H1 (cell line): ENCODE data around the gene EPHB1. TPM values are rescaled to one million over a fixed set of nuclear protein-coding genes. Genes with fewer than 3 reads are reported as not detected.

Source experiments
- CTCF ChIA-PET: fragments of 300-600 bp; sonication (Branson Sonifier 250); formaldehyde crosslinking; loops from one replicate; lab custom pipeline; 2021; ENCODE audit not compliant: partially characterized antibody; lab: Charles Lee
- POLR2A ChIA-PET: fragments of 300-600 bp; sonication (Branson Sonifier 250); formaldehyde crosslinking; loops from one replicate; lab custom pipeline; 2021; ENCODE audit warnings: inconsistent platforms; ENCODE audit not compliant: partially characterized antibody; lab: Charles Lee
- DNase-seq, 2 experiments: peaks; one replicate each; pipeline versions ENCODE4 v3.0.0 to v3.0.0-alpha.2; 2010 to 2022; ENCODE audit warnings: low spot score in 2 of 2, low read depth in 1 of 2, mixed read lengths in 1 of 2
- FAIRE-seq: peaks from 2 replicates; lab custom pipeline; 2011; peaks lifted over from hg19 to GRCh38; lab: Jason Lieb, UNC
- H2AFZ ChIP-seq: 2 replicates; pipeline ENCODE4 v1.8.1; 2012; ENCODE audit warnings: low read length, inconsistent platforms
- H2AK5ac ChIP-seq: 2 replicates; pipeline ENCODE4 v1.6.1; 2013; ENCODE audit warnings: low read depth, low read length
- H2BK120ac ChIP-seq: replicated peaks from 2 replicates; pipeline ENCODE3; 2013; ENCODE audit warnings: low read depth, low read length, inconsistent platforms
- H2BK12ac ChIP-seq: 2 replicates; pipeline ENCODE4 v1.6.1; 2013; ENCODE audit warnings: low read depth, low read length
- H2BK15ac ChIP-seq: 2 replicates; pipeline ENCODE4 v1.6.1; 2013; ENCODE audit warnings: low read length
- H2BK20ac ChIP-seq: 2 replicates; pipeline ENCODE4 v1.6.1; 2013; ENCODE audit warnings: low read length
- H2BK5ac ChIP-seq: 2 replicates; pipeline ENCODE4 v1.6.1; 2013; ENCODE audit warnings: low read depth, low read length
- H3K14ac ChIP-seq: 2 replicates; pipeline ENCODE4 v1.6.1; 2013; ENCODE audit warnings: inconsistent platforms; ENCODE audit not compliant: insufficient read length
- H3K18ac ChIP-seq: 2 replicates; pipeline ENCODE4 v1.6.1; 2013; ENCODE audit warnings: low read length; ENCODE audit errors: extremely low read depth
- H3K23ac ChIP-seq: 2 replicates; pipeline ENCODE4 v1.6.1; 2013; ENCODE audit warnings: inconsistent platforms; ENCODE audit not compliant: insufficient read length
- H3K23me2 ChIP-seq: 2 replicates; pipeline ENCODE4 v1.6.1; 2013; ENCODE audit warnings: low read depth, low read length
- H3K27ac ChIP-seq: 2 replicates; pipeline ENCODE4 v1.6.1; 2011; ENCODE audit warnings: low read depth, low read length, inconsistent platforms
- H3K27me3 ChIP-seq, 4 experiments: replicated peaks in 1 of 4; 1 replicate in 1 of 4; 2 replicates in 3 of 4; pipeline versions ENCODE4 v1.6.1 to v1.8.1; 2011 to 2013; ENCODE audit warnings: low read length in 3 of 4, mild to moderate bottlenecking in 3 of 4, inconsistent platforms in 2 of 4, mixed read lengths in 2 of 4, moderate library complexity in 1 of 4; ENCODE audit not compliant: control insufficient read depth in 3 of 4, insufficient read depth in 3 of 4; ENCODE audit errors: extremely low read depth in 1 of 4
- H3K36me3 ChIP-seq, 4 experiments: 2 replicates each; pipeline versions ENCODE4 v1.6.1 to v1.8.1; 2011 to 2013; ENCODE audit warnings: mild to moderate bottlenecking in 4 of 4, low read length in 3 of 4, moderate library complexity in 2 of 4, control low read depth in 1 of 4, inconsistent platforms in 1 of 4; ENCODE audit not compliant: insufficient read depth in 4 of 4, control insufficient read depth in 2 of 4
- H3K4ac ChIP-seq: replicated peaks from 2 replicates; pipeline ENCODE3; 2013; ENCODE audit warnings: low read length, low read depth, mixed read lengths, inconsistent platforms; ENCODE audit not compliant: insufficient read length
- H3K4me1 ChIP-seq, 4 experiments: replicated peaks in 1 of 4; 1 replicate in 1 of 4; 2 replicates in 3 of 4; pipeline versions ENCODE4 v1.6.1 to v1.8.1; 2011 to 2013; ENCODE audit warnings: low read length in 3 of 4, inconsistent platforms in 2 of 4, mixed read lengths in 1 of 4; ENCODE audit not compliant: insufficient read depth in 4 of 4, control insufficient read depth in 3 of 4
- H3K4me2 ChIP-seq, 2 experiments: 2 replicates each; pipeline versions ENCODE4 v1.6.1 to v1.8.1; 2011 to 2013; ENCODE audit warnings: low read depth in 2 of 2, low read length in 2 of 2, control low read depth in 1 of 2, inconsistent platforms in 1 of 2, mild to moderate bottlenecking in 1 of 2; ENCODE audit not compliant: insufficient read depth in 1 of 2
- H3K4me3 ChIP-seq, 4 experiments: fragments of 200-600, 300-600 bp in 1 of 4; sonication (generic), shearing (Covaris generic), sonication (Bioruptor Twin) in 1 of 4; 2 replicates each; pipeline versions ENCODE4 v1.5.1 to v1.8.1; 2011 to 2016; ENCODE audit warnings: low read length in 4 of 4, low read depth in 3 of 4, control low read depth in 2 of 4, inconsistent platforms in 2 of 4, mild to moderate bottlenecking in 2 of 4, mixed read lengths in 1 of 4, moderate library complexity in 1 of 4; ENCODE audit not compliant: insufficient read depth in 2 of 4; ENCODE audit errors: extremely low read depth in 1 of 4
- H3K56ac ChIP-seq: replicated peaks from 2 replicates; pipeline ENCODE3; 2013; ENCODE audit warnings: low read depth, mild to moderate bottlenecking, mixed read lengths, low read length, inconsistent platforms; ENCODE audit not compliant: insufficient read length
- H3K79me1 ChIP-seq: 2 replicates; pipeline ENCODE4 v1.6.1; 2013; ENCODE audit warnings: low read depth, low read length, control low read depth
- H3K79me2 ChIP-seq, 2 experiments: 2 replicates each; pipeline versions ENCODE4 v1.6.1 to v1.8.1; 2012 to 2013; ENCODE audit warnings: low read length in 2 of 2, mild to moderate bottlenecking in 2 of 2, inconsistent platforms in 1 of 2; ENCODE audit not compliant: insufficient read depth in 2 of 2, control insufficient read depth in 1 of 2
- H3K9ac ChIP-seq, 4 experiments: replicated peaks in 1 of 4; 1 replicate in 1 of 4; 2 replicates in 3 of 4; pipeline versions ENCODE4 v1.6.1 to v1.8.1; 2011 to 2013; ENCODE audit warnings: low read depth in 3 of 4, low read length in 3 of 4, control low read depth in 2 of 4, mild to moderate bottlenecking in 2 of 4, moderate library complexity in 2 of 4, inconsistent platforms in 1 of 4; ENCODE audit errors: extremely low read depth in 1 of 4
- H3K9me3 ChIP-seq, 2 experiments: 2 replicates each; pipeline versions ENCODE4 v1.6.1 to v1.8.1; 2012 to 2013; ENCODE audit warnings: mild to moderate bottlenecking in 2 of 2, moderate library complexity in 2 of 2, control low read depth in 1 of 2, inconsistent platforms in 1 of 2, low read depth in 1 of 2, low read length in 1 of 2, mixed read lengths in 1 of 2; ENCODE audit not compliant: insufficient read depth in 2 of 2
- H4K20me1 ChIP-seq, 2 experiments: replicated peaks in 1 of 2; 2 replicates each; pipeline versions ENCODE3 to v1.8.1; 2011 to 2013; ENCODE audit warnings: inconsistent platforms in 2 of 2, low read length in 2 of 2, mild to moderate bottlenecking in 1 of 2; ENCODE audit not compliant: insufficient read depth in 2 of 2, control insufficient read depth in 1 of 2
- H4K5ac ChIP-seq: 2 replicates; pipeline ENCODE4 v1.6.1; 2013; ENCODE audit warnings: low read length, low read depth, mixed read lengths, inconsistent platforms; ENCODE audit not compliant: insufficient read length
- H4K8ac ChIP-seq: 2 replicates; pipeline ENCODE4 v1.8.0; 2013; ENCODE audit warnings: mild to moderate bottlenecking, moderate library complexity, low read length, inconsistent platforms; ENCODE audit not compliant: insufficient read depth; ENCODE audit errors: extremely low read depth
- H4K91ac ChIP-seq: replicated peaks from 2 replicates; pipeline ENCODE3; 2013; ENCODE audit warnings: low read length, mixed read lengths, inconsistent platforms; ENCODE audit not compliant: insufficient read length
- BACH1 ChIP-seq: IDR thresholded peaks from 2 replicates; pipeline ENCODE4 v1.6.1; 2012; ENCODE audit warnings: low read length, improper control_type of control experiment
- CHD1 ChIP-seq: IDR thresholded peaks from 2 replicates; pipeline ENCODE4 v1.6.1; 2012; ENCODE audit warnings: low read depth, low read length, improper control_type of control experiment
- HDAC2 ChIP-seq, 2 experiments: fragments of 300-600 bp in 1 of 2; sonication (generic) in 1 of 2; IDR thresholded peaks; 2 replicates each; pipeline ENCODE4 v1.6.1; 2011 to 2012; ENCODE audit warnings: low read depth in 2 of 2, low read length in 2 of 2, mild to moderate bottlenecking in 2 of 2, moderate library complexity in 2 of 2, borderline replicate concordance in 1 of 2, inconsistent platforms in 1 of 2
- HDAC6 ChIP-seq: IDR thresholded peaks from one replicate; pipeline ENCODE4 v1.7.1; 2012; ENCODE audit warnings: low read depth, mild to moderate bottlenecking, inconsistent platforms, low read length, moderate library complexity
- KDM5A ChIP-seq: fragments of 200-600 bp; IDR thresholded peaks from 2 replicates; pipeline ENCODE4 v1.7.1; 2012; ENCODE audit warnings: mild to moderate bottlenecking, low read length, inconsistent platforms, mixed read lengths
- MAX ChIP-seq: IDR thresholded peaks from 2 replicates; pipeline ENCODE4 v1.6.1; 2012; ENCODE audit warnings: inconsistent platforms
- SP4 ChIP-seq: IDR thresholded peaks from 2 replicates; pipeline ENCODE4 v1.6.1; 2012; ENCODE audit warnings: low read length, inconsistent platforms
- SUZ12 ChIP-seq: fragments of 200-600 bp; sonication (generic); IDR thresholded peaks from 2 replicates; pipeline ENCODE4 v1.6.1; 2012; ENCODE audit warnings: mild to moderate bottlenecking, inconsistent platforms, low read length, moderate library complexity, mixed read lengths
- WGBS, 2 experiments: shearing (Covaris generic) in 1 of 2; methylation state at CpG; one replicate each; pipeline versions ENCODE4 v1.1.6 to v1.1.7; 2013 to 2015; ENCODE audit warnings: low lambda C conversion rate in 2 of 2, mixed read lengths in 2 of 2, inconsistent platforms in 1 of 2, low coverage in 1 of 2, missing lambda C conversion rate in 1 of 2; ENCODE audit not compliant: insufficient replicate concordance in 2 of 2, insufficient coverage in 1 of 2, insufficient read length in 1 of 2; ENCODE audit errors: extremely low coverage in 1 of 2, missing lambda C conversion rate in 1 of 2; 5-methylcytosine and 5-hydroxymethylcytosine counted together
- polyA plus RNA-seq, 7 experiments: library from polyadenylated mRNA; depleted of rRNA in 3 of 7; stranded (reverse) in 5 of 7; unstranded in 2 of 7; fragments of >200 nt in 5 of 7; fragments of 200-250 nt in 2 of 7; gene quantifications; 1 replicate in 5 of 7; 2 replicates in 1 of 7; 4 replicates in 1 of 7; pipeline versions ENCODE4 v1.2.1 to v1.2.3, GENCODE V29; 2011 to 2013; ENCODE audit warnings: missing spikeins in 2 of 7, mixed read lengths in 2 of 7
- total RNA-seq: library from RNA; stranded (reverse); fragmentation: NEBNext Ultra II Directional; extraction: Animal tissue kit (Norgen Biotek cat#: 25700); gene quantifications from 2 replicates; pipeline ENCODE4 v1.2.1, GENCODE V29; 2021

Gene EPHB1
- total and polyA plus RNA-seq, 2 of the 8 experiments (the other 6 are each of a cell fraction or from before 2014, with no cell fraction given), result 3.5 to 5.9 TPM

DNA sequence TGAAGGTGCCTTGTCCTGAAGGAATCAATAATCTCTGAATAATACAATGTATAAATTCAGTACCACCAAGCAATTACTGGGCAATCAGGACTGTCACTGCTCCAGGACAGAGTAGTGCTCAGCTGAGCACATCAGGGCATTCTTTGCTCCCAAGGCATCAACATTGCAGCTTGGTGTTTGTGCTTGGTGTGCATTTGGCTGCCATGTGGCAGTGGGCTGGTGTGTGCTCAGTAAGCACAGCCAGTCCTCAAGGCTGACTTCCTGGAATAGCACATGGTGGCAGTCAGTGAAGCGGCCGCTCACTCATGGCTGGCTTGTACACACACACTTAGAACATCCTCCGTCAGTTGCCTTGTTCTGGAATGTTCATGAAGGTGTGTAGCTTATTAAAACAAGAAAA, 217.0 kb downstream of the EPHB1 start:
- no peak overlapping the region for H4K91ac ChIP-seq
- 91% methylated on average over 3 of the region's 3 CpGs; no CpG with 5 or more reads in 1 of the 2 experiments for WGBS, 2 experiments
- H3K23me2 ChIP-seq, result no peaks in the 10 kb centered on the region
- H3K9ac ChIP-seq, result no peak overlapping the region
- H2BK120ac ChIP-seq, result no peak overlapping the region
- no peaks in the 10 kb centered on the region for H3K9me3 ChIP-seq
- H2BK5ac ChIP-seq, result no peak overlapping the region
- DNase-seq (no peak), FAIRE-seq (no peak)
- no peak overlapping the region for H3K14ac ChIP-seq
- no peak overlapping the region for H3K4me3 ChIP-seq
- no peaks in the 10 kb centered on the region for H3K79me1 ChIP-seq
- no peak overlapping the region for H3K27ac ChIP-seq
- peaks cover 0 to 2% (median 0%) of the 10 kb centered on the region in 4 experiments; a peak in 1 of 7 replicates for H3K4me1 ChIP-seq
- no peak overlapping the region for H4K5ac ChIP-seq
- 0 out of 2 replicates have a peak overlapping the region, but pooled peaks have one; percentile 15 for H2AK5ac ChIP-seq
- POLR2A ChIA-PET, result no interaction called here
- no peaks in the 10 kb centered on the region for H3K36me3 ChIP-seq
- CTCF ChIA-PET, result interaction anchor here (0.6 to 1.4 kb wide), 3 partner anchors 52 to 335 kb away, joined by 3 read pairs; no protein-coding TSS in a partner anchor
- no peak overlapping the region for H3K23ac ChIP-seq
- H2BK12ac ChIP-seq, result no peak overlapping the region
- no peaks in the 10 kb centered on the region for H3K27me3 ChIP-seq
- H3K79me2 ChIP-seq, result no peaks in the 10 kb centered on the region
- H4K8ac ChIP-seq, result no peak overlapping the region
- H3K18ac ChIP-seq, result no peak overlapping the region
- H4K20me1 ChIP-seq, result no peaks in the 10 kb centered on the region
- no peak overlapping the region for H2BK20ac ChIP-seq
- no peak overlapping the region for H3K56ac ChIP-seq
- H3K4ac ChIP-seq, result no peak overlapping the region
- H2AFZ ChIP-seq, result no peak overlapping the region
- no peak overlapping the region for H3K4me2 ChIP-seq
- H2BK15ac ChIP-seq, result no peak overlapping the region
- no peak for TF ChIP-seq KDM5A
- no peak for TF ChIP-seq SP4
- TF ChIP-seq HDAC6, result no peak
- TF ChIP-seq MAX, result no peak
- no peak for TF ChIP-seq SUZ12
- TF ChIP-seq CHD1, result no peak
- no peak for TF ChIP-seq HDAC2 (IDR thresholded peaks at IDR 0.05; ENCODE audit: borderline replicate concordance in 1 of 2, low read depth in 2 of 2, low read length in 2 of 2)
- TF ChIP-seq BACH1, result no peak
